H1 (cell line): ENCODE results near the gene ACLY. TPM values are rescaled to one million over a fixed set of nuclear protein-coding genes. Genes with fewer than 3 reads are reported as not detected.

ENCODE experiments used
- CHD1 ChIP-seq: IDR thresholded peaks from 2 replicates; pipeline ENCODE4 v1.6.1; 2012; ENCODE audit warnings: low read depth, low read length, improper control_type of control experiment
- JUND ChIP-seq: IDR thresholded peaks from 2 replicates; pipeline ENCODE4 v1.6.1; 2011; ENCODE audit warnings: mild to moderate bottlenecking, improper control_type of control experiment, low read length
- TAF1 ChIP-seq: IDR thresholded peaks from 2 replicates; pipeline ENCODE4 v1.6.1; 2011; ENCODE audit warnings: mild to moderate bottlenecking, low read depth, low read length
- polyA plus RNA-seq, 7 experiments: library from polyadenylated mRNA; depleted of rRNA in 3 of 7; stranded (reverse) in 5 of 7; unstranded in 2 of 7; fragments of >200 nt in 5 of 7; fragments of 200-250 nt in 2 of 7; gene quantifications; 1 replicate in 5 of 7; 2 replicates in 1 of 7; 4 replicates in 1 of 7; pipeline versions ENCODE4 v1.2.1 to v1.2.3, GENCODE V29; 2011 to 2013; ENCODE audit warnings: missing spikeins in 2 of 7, mixed read lengths in 2 of 7
- total RNA-seq: library from RNA; stranded (reverse); fragmentation: NEBNext Ultra II Directional; extraction: Animal tissue kit (Norgen Biotek cat#: 25700); gene quantifications from 2 replicates; pipeline ENCODE4 v1.2.1, GENCODE V29; 2021
- TF ChIP-seq, protein P1 (sequence below): fragments of 300-600 bp; sonication (generic); IDR thresholded peaks from 2 replicates; pipeline ENCODE4 v1.7.1; 2012; ENCODE audit warnings: low read length, moderate library complexity, mild to moderate bottlenecking, inconsistent platforms; ENCODE audit not compliant: insufficient replicate concordance

The ACLY gene
- total and polyA plus RNA-seq, 2 of the 8 experiments (the other 6 are each of a cell fraction or from before 2014, with no cell fraction given) = 167 to 393 TPM

DNA sequence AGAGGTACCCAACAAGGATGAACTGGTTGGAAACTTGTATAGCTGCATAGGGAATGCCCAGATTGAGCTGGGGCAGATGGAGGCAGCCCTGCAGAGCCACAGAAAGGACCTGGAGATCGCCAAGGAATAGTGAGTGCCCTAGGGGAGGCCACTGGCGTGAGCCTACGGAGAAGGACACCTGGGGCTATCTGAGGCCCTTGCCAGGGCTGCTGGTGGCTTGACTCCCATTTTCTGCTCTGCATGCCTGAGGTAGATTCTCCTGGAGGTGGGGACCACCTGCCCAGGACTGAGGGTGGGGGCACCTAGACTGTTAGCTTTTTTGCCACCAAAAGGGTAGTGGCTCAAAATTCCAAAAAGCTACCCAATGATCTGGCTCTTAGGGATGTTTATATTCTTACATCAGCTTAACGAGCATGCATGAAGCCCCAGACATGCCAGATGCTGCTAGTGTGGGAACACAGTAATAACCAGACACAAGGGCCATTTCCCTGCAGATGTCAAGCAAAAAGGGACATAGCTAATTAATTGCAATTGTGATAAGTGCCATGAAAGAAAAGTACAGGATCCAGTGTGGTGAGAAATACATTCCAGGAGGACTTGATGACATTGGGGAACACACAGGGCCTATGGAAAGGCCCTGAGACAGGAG, 20.4 kb upstream of the ACLY start (continued):
- TF ChIP-seq, protein P1, sequence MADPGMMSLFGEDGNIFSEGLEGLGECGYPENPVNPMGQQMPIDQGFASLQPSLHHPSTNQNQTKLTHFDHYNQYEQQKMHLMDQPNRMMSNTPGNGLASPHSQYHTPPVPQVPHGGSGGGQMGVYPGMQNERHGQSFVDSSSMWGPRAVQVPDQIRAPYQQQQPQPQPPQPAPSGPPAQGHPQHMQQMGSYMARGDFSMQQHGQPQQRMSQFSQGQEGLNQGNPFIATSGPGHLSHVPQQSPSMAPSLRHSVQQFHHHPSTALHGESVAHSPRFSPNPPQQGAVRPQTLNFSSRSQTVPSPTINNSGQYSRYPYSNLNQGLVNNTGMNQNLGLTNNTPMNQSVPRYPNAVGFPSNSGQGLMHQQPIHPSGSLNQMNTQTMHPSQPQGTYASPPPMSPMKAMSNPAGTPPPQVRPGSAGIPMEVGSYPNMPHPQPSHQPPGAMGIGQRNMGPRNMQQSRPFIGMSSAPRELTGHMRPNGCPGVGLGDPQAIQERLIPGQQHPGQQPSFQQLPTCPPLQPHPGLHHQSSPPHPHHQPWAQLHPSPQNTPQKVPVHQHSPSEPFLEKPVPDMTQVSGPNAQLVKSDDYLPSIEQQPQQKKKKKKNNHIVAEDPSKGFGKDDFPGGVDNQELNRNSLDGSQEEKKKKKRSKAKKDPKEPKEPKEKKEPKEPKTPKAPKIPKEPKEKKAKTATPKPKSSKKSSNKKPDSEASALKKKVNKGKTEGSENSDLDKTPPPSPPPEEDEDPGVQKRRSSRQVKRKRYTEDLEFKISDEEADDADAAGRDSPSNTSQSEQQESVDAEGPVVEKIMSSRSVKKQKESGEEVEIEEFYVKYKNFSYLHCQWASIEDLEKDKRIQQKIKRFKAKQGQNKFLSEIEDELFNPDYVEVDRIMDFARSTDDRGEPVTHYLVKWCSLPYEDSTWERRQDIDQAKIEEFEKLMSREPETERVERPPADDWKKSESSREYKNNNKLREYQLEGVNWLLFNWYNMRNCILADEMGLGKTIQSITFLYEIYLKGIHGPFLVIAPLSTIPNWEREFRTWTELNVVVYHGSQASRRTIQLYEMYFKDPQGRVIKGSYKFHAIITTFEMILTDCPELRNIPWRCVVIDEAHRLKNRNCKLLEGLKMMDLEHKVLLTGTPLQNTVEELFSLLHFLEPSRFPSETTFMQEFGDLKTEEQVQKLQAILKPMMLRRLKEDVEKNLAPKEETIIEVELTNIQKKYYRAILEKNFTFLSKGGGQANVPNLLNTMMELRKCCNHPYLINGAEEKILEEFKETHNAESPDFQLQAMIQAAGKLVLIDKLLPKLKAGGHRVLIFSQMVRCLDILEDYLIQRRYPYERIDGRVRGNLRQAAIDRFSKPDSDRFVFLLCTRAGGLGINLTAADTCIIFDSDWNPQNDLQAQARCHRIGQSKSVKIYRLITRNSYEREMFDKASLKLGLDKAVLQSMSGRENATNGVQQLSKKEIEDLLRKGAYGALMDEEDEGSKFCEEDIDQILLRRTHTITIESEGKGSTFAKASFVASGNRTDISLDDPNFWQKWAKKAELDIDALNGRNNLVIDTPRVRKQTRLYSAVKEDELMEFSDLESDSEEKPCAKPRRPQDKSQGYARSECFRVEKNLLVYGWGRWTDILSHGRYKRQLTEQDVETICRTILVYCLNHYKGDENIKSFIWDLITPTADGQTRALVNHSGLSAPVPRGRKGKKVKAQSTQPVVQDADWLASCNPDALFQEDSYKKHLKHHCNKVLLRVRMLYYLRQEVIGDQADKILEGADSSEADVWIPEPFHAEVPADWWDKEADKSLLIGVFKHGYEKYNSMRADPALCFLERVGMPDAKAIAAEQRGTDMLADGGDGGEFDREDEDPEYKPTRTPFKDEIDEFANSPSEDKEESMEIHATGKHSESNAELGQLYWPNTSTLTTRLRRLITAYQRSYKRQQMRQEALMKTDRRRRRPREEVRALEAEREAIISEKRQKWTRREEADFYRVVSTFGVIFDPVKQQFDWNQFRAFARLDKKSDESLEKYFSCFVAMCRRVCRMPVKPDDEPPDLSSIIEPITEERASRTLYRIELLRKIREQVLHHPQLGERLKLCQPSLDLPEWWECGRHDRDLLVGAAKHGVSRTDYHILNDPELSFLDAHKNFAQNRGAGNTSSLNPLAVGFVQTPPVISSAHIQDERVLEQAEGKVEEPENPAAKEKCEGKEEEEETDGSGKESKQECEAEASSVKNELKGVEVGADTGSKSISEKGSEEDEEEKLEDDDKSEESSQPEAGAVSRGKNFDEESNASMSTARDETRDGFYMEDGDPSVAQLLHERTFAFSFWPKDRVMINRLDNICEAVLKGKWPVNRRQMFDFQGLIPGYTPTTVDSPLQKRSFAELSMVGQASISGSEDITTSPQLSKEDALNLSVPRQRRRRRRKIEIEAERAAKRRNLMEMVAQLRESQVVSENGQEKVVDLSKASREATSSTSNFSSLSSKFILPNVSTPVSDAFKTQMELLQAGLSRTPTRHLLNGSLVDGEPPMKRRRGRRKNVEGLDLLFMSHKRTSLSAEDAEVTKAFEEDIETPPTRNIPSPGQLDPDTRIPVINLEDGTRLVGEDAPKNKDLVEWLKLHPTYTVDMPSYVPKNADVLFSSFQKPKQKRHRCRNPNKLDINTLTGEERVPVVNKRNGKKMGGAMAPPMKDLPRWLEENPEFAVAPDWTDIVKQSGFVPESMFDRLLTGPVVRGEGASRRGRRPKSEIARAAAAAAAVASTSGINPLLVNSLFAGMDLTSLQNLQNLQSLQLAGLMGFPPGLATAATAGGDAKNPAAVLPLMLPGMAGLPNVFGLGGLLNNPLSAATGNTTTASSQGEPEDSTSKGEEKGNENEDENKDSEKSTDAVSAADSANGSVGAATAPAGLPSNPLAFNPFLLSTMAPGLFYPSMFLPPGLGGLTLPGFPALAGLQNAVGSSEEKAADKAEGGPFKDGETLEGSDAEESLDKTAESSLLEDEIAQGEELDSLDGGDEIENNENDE = no peak
- TF ChIP-seq TAF1 = no peak
- TF ChIP-seq JUND = no peak
- no peak for TF ChIP-seq CHD1
